Right ventricle myocardium superior (tissue), 1 donor: Measurements from ENCODE around the gene PPM1L. TPM values are rescaled to one million over a fixed set of nuclear protein-coding genes. Genes with fewer than 3 reads are reported as not detected.

Source experiments
- ATAC-seq: fragments of 200-7000 bp; cut with Tn5 transposase; one replicate; pipeline ENCODE4 v1.9.1; 2020; ENCODE audit warnings: mild to moderate bottlenecking; ENCODE audit not compliant: poor library complexity
- DNase-seq: peaks from one replicate; pipeline ENCODE4 v3.0.0-alpha.2; 2020
- intact Hi-C: fragments of 100-400 bp; cut with DNase I; formaldehyde crosslinking; loops from one replicate; pipeline ENCODE4 v1.11.2; 2022
- total RNA-seq: library from RNA; stranded (reverse); fragmentation: NEBNext Ultra II Directional; extraction: Animal tissue kit (Norgen Biotek cat#: 25700); gene quantifications from one replicate; pipeline ENCODE4 v1.2.1, GENCODE V29; 2021
- donor health status: DM: no; HTN: yes; CAD: no; lungs with severe emphysema.

The PPM1L gene
- total RNA-seq, 1 donor from 2014 or later, result 62.3 TPM

DNA sequence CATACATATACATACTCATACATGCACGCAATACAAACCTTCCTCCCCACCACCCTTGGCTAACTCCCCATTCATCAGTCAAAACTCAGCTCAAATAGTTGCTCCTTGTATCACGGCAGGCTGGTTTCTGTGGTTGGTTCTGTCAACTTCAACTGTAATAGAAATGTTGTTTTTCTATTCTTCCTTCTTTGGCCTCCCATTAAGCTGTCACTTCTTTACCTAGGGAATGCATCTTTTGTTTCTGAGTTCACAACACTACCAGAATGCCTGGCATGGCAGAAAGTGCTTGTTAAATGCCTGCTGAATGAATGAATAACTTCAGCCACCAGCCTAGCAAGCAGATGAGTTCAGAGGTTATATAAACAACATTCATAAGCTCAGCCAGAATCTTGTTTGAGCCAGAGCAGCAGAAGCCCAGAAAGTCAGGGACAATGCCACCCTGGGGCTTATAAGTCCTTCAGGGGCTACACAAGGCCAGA, 286.0 kb downstream of the PPM1L start:
- intact Hi-C loops, result no loop called here

GRCh38 chr3:161043336-161044035, 287.5 kb downstream of the PPM1L start:
- DNase-seq, result no peak
- intact Hi-C loops, result no loop called here
- ATAC-seq, result no peak

More for the DNA sequence above, 286.0 kb downstream of the PPM1L start:
- DNase-seq (no peak), ATAC-seq (no peak)

- no peak for DNase-seq
- intact Hi-C loops, result no loop called here
- ATAC-seq, result peak; percentile 20
Measured at GRCh38 chr3:161049683-161050248, 293.7 kb downstream of the PPM1L start.

DNA sequence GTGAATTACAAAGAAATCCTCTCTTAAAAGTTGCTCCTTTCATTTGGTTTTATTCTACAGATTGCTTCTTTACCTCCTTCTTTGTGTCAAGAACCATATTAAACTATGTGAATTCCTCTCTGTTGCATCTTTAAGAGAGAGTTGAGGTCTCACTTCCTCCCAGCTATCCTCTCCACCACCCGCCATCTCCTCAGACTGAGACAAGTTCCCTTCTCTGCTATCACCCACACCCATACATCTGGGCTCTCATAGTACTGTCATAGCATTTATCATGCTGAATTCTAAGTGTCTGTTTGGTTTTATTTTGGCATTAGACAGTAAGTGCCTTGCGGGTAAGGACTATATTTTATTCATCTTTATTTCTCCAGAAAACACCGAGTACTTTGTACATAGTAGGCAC, 294.9 kb downstream of the PPM1L start:
- ATAC-seq (no peak), DNase-seq (no peak)
- intact Hi-C loops, result no loop called here

- no peak for ATAC-seq
- DNase-seq, result no peak
- intact Hi-C loops, result no loop called here
Measured at GRCh38 chr3:161051856-161052255, 295.8 kb downstream of the PPM1L start.

DNA sequence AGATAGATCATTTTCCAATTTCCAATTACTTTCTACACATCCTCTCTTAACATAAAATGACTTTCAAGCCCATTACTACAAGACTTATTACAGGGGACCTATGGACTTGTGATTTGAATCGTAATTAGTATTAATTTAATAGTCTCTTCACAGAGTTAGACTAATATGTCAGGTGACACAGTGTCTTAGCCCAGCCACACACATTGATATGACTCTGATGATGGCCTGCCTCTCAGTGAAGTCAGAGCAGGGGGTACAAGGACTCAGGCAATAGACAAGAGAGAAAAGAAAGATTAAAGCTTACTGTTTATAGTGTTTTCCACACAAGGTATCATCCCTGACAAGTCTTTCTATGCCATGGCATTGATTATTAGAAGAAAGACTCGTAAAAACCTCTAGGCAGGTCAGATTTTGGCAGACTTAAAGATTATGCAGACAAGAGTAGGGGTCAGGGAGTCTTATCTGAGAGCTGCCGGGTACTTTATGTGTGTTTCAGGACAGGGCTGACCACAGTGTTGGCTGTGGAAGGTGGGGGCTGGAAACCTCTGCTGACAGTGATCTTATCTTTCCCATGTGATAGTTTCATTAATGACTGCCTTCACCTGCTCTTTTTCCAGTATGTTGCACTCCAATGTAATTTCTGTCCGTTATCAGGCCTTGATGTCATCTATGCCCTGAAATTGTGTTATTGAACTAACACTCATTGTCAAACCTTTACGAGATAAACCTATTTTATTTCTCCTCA, 299.0 kb downstream of the PPM1L start:
- intact Hi-C loops, result no loop called here
- DNase-seq, result no peak
- ATAC-seq, result no peak

GRCh38 chr3:161064413-161064812, 308.4 kb downstream of the PPM1L start:
- no peak for ATAC-seq
- no peak for DNase-seq
- intact Hi-C loops, result no loop called here

DNA sequence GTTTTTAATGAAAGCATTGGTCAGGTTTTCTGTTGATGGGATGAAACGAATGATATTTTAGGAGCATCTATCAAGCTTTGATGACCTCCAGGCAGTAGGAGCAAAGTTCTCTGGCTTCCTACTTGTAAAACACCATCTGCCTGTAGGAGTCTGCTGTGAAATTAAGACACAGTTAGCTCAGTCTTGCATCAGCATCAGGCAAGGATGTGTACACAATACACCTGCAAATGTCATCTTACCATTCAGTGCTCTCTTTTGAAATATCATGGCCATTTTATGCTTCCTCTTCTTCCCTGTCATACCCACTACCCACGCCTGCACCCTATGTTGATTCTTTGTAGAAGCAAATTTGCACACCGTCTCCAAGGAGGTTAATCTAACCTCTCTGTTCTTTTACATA, 310.9 kb downstream of the PPM1L start:
- intact Hi-C loops, result no loop called here
- DNase-seq, result no peak

DNA sequence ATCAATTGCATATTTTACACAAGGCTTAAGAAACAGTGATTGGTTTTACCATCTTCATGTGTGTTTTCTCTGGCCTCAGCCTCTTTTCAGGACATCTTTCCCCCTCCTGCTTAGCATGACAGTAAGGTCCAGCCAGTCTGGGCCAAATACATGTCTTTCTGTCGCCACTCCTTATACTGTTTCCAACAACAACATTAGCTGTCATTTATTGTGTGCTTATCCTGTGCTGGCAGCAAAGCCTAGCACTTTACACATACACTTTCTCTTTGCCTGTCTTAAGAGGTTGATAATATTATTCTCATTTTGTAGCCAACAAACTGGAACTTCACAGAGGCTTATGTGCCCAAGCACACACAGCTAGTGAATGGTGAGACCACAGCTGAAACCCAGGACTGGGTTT, 311.3 kb downstream of the PPM1L start:
- intact Hi-C loops, result no loop called here
- ATAC-seq, result peak; percentile 64
- DNase-seq, result no peak

More for the DNA sequence above, 310.9 kb downstream of the PPM1L start:
- ATAC-seq, result no peak

GRCh38 chr3:161069511-161070251, 313.6 kb downstream of the PPM1L start:
- DNase-seq (no peak), ATAC-seq (peak; percentile 11)
- intact Hi-C loops, result no loop called here

- intact Hi-C loops, result no loop called here
- ATAC-seq (no peak), DNase-seq (no peak)
Measured at GRCh38 chr3:161070252-161070930, 314.4 kb downstream of the PPM1L start.

GRCh38 chr3:161070980-161071663, 315.1 kb downstream of the PPM1L start:
- DNase-seq, result no peak
- intact Hi-C loops, result no loop called here
- ATAC-seq, result no peak

DNA sequence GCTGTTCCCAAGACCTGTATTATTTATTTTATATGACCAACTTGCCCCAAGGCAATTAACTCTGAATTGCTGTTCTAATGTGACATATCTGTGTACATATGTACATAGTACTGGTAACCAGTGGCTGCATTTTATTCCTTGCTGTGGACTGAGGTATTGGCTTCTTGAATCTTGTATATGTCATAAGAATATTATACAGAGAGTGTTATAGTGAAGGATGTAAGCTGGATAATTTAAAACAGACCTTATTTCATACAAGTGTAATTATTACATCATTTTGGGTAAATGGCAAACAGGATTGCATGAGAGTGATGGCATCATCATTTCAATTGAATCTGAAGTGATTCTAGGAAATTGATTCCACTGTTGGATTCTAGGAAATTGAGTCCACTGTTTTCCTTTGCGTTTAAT, 316.2 kb downstream of the PPM1L start:
- intact Hi-C loops, result no loop called here
- DNase-seq, result no peak
- ATAC-seq, result no peak

DNA sequence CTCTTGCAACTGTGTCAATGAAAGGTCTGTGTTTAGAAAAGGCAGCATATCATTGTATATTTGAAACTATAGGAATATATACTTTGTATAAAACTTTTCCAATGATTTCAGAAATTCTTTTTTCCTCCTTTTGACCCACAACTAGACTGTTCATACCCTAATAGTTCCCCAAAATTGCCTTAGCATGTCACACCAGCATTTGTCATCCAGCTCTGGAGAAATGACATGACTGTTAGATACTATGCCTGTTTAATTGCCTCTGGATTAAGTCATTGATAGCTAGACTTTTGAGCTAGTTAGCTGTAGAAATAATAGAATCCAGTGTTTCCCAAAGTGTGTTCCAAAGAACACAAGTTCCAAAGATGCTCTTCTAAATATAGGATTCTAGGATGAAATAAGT, 316.7 kb downstream of the PPM1L start:
- no peak for DNase-seq
- intact Hi-C loops, result no loop called here
- ATAC-seq, result no peak

DNA sequence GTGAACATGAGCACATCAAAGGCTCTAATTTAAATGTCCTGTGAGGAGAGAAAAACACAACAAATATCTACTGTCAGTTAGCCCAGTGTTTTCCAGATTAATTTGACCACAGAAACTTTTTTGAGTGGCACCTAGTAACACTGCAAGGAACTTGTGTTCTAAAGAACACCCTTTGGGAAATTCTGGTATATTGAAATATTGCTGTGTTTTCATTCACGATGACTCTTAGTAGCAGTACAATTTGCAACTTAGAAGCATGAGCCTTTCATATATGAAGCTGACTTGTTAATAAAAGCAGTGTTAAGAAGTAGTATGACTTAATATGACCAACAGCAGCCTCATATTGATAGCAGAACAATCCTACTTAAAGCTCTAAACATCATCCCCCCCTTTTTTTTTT, 317.1 kb downstream of the PPM1L start:
- ATAC-seq (no peak), DNase-seq (no peak)
- intact Hi-C loops, result no loop called here

DNA sequence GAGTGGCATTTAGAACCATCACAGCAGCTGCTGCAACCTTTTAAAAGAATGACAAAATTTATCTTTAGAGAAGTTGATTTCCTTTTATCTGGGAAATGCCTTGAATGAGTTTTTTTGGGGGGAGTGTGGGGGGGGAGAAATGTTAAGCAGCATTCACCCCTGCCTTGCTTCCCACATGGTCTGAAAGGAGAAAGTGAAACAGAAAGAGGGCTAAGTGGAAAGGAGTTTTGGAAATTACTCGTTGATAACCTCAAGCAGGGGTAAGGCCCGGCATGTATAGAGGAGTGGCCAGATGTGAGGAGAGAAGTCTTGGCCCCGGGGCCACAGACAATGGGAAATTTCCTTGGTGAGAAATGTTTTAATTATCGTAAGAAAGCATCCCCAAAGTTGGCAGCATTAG, 325.6 kb downstream of the PPM1L start:
- peak; percentile 44 for ATAC-seq

DNA sequence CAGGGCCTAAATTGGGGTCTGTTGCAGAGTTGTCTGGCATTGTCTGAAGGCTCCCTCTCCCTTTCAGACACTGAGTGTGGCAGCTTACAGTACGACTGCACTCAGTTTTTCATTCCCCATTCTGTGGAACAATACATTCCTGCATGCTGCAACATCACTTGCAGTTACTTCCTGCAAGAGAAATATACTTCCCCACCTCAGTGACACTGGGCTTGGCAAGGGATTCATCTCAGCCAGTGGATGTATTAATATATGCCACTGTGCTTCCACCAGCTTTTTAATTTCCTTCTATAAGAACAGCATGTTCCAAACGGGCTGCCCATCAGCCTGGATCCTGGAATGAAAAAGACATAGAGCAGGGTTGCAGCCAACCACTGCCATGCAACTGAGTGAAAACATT, 326.0 kb downstream of the PPM1L start:
- peak; percentile 45 for DNase-seq
- peak; percentile 91 for ATAC-seq
- intact Hi-C loops, result no loop called here

More for the DNA sequence above, 325.6 kb downstream of the PPM1L start:
- no peak for DNase-seq
- intact Hi-C loops, result no loop called here

DNA sequence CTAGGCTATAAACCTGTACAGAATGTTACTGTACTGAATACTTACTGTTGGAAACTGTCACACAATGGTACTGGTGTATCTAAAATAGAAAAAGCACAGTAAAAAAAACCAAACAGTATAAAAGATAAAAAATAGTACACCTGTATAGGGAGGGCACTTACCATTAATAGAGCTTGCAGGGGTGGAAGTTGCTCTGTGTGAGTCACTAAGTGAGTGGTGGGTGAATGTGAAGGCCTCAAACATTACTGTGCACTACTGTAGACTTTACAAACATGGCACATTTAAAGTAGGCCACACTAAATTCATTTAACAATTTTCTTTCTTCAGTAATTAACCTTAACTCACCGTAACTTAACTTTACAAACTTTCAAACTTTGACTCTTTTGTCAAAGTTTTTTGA, 327.1 kb downstream of the PPM1L start:
- ATAC-seq, result no peak

More for the DNA sequence above, 327.1 kb downstream of the PPM1L start:
- no peak for DNase-seq
- intact Hi-C loops, result no loop called here
